NT2/D1 (cell line): ENCODE data around the gene PHLDA2.
"Not testable (repeated sequence)": the region's sequence is repeated elsewhere in the genome, so short reads cannot be mapped to it uniquely, and the experiment has no call there.

ENCODE experiments used
- DNase-seq: peaks from one replicate; pipeline ENCODE4 v3.0.0-alpha.2; 2011; ENCODE audit warnings: low read depth, low spot score
- H3K27me3 ChIP-seq: 2 replicates; pipeline ENCODE4 v1.6.0; 2011; ENCODE audit warnings: mild to moderate bottlenecking; ENCODE audit not compliant: insufficient read length, insufficient read depth
- H3K36me3 ChIP-seq: 2 replicates; pipeline ENCODE4 v1.6.1; 2011; ENCODE audit warnings: mild to moderate bottlenecking, low read length, mixed read lengths; ENCODE audit not compliant: insufficient read depth, insufficient read length
- H3K4me1 ChIP-seq: 2 replicates; pipeline ENCODE4 v1.5.1; 2011; ENCODE audit not compliant: insufficient read depth, insufficient read length
- H3K4me3 ChIP-seq: 2 replicates; pipeline ENCODE4 v1.5.1; 2011; ENCODE audit warnings: low read depth; ENCODE audit not compliant: insufficient read length
- H3K9ac ChIP-seq: 2 replicates; pipeline ENCODE4 v1.6.0; 2011; ENCODE audit warnings: low read depth; ENCODE audit not compliant: insufficient read length
- H3K9me3 ChIP-seq: 2 replicates; pipeline ENCODE4 v1.5.1; 2011; ENCODE audit warnings: mild to moderate bottlenecking, low read length; ENCODE audit not compliant: insufficient read depth
- SUZ12 ChIP-seq: IDR thresholded peaks from 2 replicates; pipeline ENCODE4 v1.6.1; 2011; ENCODE audit not compliant: insufficient read length, insufficient read depth; ENCODE audit errors: extremely low read depth
- YY1 ChIP-seq: IDR thresholded peaks from 2 replicates; pipeline ENCODE4 v1.6.1; 2011; ENCODE audit not compliant: insufficient read length, insufficient read depth
- ZNF274 ChIP-seq: IDR thresholded peaks from 2 replicates; pipeline ENCODE4 v1.6.1; 2011; ENCODE audit warnings: mild to moderate bottlenecking, low read depth, low read length

PHLDA2 gene

DNA sequence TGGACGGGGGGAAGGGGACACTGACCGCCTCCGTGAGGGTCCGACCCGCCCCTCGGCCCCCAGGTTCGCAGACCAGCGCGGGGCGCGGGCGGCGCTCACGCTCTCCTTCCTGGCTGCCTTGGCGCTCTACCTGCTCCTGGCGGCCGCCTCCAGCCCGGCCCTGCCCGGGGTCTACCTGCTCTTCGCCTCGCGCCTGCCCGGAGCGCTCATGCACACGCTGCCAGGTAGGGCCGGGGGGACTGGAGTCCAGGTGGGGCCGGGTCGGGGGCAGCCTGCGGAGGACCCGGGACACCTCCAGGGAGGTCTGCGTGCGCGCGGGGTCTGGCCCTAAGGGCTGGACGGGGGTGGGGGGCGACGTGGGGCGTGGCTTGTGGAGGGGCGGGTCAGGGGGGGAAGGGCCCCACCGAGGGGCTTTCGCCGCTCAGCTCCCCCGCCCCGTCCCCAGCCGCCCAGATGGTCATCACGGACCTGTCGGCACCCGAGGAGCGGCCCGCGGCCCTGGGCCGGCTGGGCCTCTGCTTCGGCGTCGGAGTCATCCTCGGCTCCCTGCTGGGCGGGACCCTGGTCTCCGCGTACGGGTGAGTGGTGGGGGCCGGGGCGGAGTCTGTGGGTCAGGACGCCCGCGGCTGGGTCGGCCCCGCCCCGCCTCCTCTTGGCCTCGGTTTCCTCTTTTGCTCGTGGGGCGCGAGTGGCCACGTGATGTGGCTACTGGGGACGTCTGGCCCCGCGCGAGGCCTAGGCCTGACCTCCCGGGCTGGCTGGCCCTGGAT, 19.9 kb downstream of the PHLDA2 start:
- Histone ChIP-seq H3K4me3 (no peak overlapping the region), H3K36me3 (no peaks in the 10 kb centered on the region), H3K9ac (no peak overlapping the region), H3K27me3 (no peaks in the 10 kb centered on the region), H3K9me3 (0 out of 2 replicates have a peak, but pooled peaks cover 6% of the 10 kb centered on the region), H3K4me1 (peaks cover 32% of the 10 kb centered on the region)
- no peak for DNase-seq
- TF ChIP-seq ZNF274 (no peak), SUZ12 (no peak), YY1 (no peak)

GRCh38 chr11:2908130-2908529, 21.1 kb downstream of the PHLDA2 start:
- H3K4me1 ChIP-seq: peaks cover 27% of the 10 kb centered on the region
- no peak overlapping the region for H3K9ac ChIP-seq
- H3K36me3 ChIP-seq: no peaks in the 10 kb centered on the region
- H3K27me3 ChIP-seq: peaks cover 3% of the 10 kb centered on the region
- no peak overlapping the region for H3K4me3 ChIP-seq
- H3K9me3 ChIP-seq: 0 out of 2 replicates have a peak, but pooled peaks cover 6% of the 10 kb centered on the region
- DNase-seq: no peak
- no peak for TF ChIP-seq SUZ12
- no peak for TF ChIP-seq YY1
- no peak for TF ChIP-seq ZNF274

DNA sequence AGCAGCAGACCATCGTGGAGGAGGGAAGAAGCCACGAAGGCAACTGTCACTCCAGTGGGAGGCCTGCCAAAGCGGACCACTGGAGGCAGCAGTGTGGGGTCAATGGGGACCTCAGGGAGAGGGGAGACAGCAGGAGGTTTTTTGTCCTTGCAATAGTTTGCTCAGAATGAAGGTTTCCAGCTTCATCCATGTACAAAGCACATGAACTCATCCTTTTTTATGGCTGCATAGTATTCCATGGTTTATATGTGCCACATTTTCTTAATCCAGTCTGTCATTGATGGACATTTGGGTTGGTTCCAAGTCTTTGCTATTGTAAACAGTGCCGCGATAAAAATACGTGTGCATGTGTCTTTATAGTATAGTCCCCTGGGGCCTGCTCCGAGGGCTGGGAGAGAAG, 23.9 kb downstream of the PHLDA2 start:
- DNase-seq, H3K36me3 ChIP-seq, H3K4me3 ChIP-seq, H3K9ac ChIP-seq, H3K27me3 ChIP-seq, H3K9me3 ChIP-seq: not testable (repeated sequence)
- peaks cover 25% of the 10 kb centered on the region for H3K4me1 ChIP-seq

DNA sequence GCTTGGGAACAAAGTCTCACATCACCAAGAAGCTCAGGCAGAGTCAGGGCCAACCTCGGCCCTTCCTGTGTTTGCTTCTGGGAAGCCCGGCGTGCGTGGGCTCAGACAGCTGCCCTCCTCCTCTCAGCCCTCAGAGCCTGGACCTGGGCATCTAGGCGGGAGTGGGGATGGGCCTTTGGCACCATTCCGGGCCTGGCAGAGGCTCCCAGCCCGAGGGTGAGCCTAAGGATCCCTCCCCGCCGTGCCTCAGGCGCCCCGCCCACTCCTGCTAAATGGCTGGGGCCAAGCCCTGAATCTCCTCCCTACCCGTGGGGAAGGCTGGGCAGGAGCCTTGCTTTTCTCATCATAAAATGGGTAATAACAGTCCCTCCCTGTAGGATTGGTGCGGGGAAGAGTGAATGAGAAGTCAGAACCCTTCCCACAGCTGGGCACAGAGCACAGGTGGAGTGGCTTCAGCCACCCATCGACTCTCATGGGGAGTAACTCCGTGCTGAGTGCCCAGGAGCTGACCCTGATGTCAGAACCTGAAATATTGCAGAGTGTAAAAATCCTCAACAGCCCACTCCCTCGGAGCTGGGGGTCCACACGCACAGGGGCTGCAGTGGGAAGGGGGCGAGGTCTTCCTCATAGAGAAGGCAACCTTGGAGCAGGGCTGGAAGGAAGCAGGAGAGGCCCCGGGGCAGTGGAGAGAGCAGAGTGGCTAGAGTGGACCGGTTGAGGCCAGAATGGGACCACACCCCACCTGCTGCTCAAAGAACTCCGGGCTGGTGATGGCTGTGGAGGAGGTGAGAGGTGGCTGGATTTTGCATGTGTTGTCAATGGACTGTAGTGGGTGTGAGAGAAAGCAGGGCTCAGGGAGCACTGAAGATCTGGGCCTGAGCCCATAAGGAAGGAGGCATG, 24.8 kb downstream of the PHLDA2 start:
- Histone ChIP-seq H3K27me3 (peaks cover 3% of the 10 kb centered on the region), H3K36me3 (no peaks in the 10 kb centered on the region), H3K4me1 (peaks cover 29% of the 10 kb centered on the region), H3K9ac (peak overlapping the region; percentile 87), H3K4me3 (no peak overlapping the region), H3K9me3 (0 out of 2 replicates have a peak, but pooled peaks cover 6% of the 10 kb centered on the region)
- TF ChIP-seq YY1 (no peak), ZNF274 (no peak), SUZ12 (no peak)
- DNase-seq: no peak

DNA sequence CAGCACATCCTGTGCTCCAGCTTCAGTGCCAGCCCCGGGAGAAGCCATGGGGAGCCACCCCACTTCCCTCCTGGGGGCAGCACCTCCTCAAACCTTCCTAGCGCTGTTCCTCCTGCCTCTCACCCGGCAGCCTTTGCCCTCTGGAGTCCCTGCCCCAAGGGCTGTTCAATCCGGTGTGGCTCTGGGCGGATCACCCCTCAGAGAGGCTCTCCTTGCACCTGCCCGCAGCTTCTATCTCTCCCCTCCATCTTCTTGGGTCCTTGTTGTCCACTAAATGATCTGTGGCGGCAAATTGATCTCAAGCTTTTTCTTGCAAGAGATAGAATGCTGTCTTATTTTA, 25.6 kb downstream of the PHLDA2 start:
- 0 out of 2 replicates have a peak, but pooled peaks cover 6% of the 10 kb centered on the region for H3K9me3 ChIP-seq

GRCh38 chr11:2902784-2903671, 26.2 kb downstream of the PHLDA2 start:
- H3K9me3 ChIP-seq: 0 out of 2 replicates have a peak, but pooled peaks cover 6% of the 10 kb centered on the region
- no peak for TF ChIP-seq YY1
- TF ChIP-seq ZNF274: no peak
- TF ChIP-seq SUZ12: no peak
- peaks cover 3% of the 10 kb centered on the region for H3K27me3 ChIP-seq
- peak overlapping the region; percentile 80 for H3K4me3 ChIP-seq
- no peak for DNase-seq
- no peaks in the 10 kb centered on the region for H3K36me3 ChIP-seq
- H3K4me1 ChIP-seq: peaks cover 36% of the 10 kb centered on the region
- H3K9ac ChIP-seq: peak overlapping the region; percentile 87

More for the DNA sequence above, 25.6 kb downstream of the PHLDA2 start:
- H3K4me3 ChIP-seq: no peak overlapping the region
- peak overlapping the region; percentile 87 for H3K9ac ChIP-seq
- peaks cover 33% of the 10 kb centered on the region for H3K4me1 ChIP-seq
- H3K36me3 ChIP-seq: no peaks in the 10 kb centered on the region
- peaks cover 3% of the 10 kb centered on the region for H3K27me3 ChIP-seq
- DNase-seq: no peak
- TF ChIP-seq ZNF274 (no peak), YY1 (no peak), SUZ12 (no peak)
